ENCODE data around the gene FOXP1. TPM values are rescaled to one million over a fixed set of nuclear protein-coding genes. Genes with fewer than 3 reads are reported as not detected.

The FOXP1 gene
- total and polyA plus RNA-seq, 2 of the 13 experiments (the other 11 are each of a cell fraction or from before 2014, with no cell fraction given) = 40.4 to 59.0 TPM

DNA sequence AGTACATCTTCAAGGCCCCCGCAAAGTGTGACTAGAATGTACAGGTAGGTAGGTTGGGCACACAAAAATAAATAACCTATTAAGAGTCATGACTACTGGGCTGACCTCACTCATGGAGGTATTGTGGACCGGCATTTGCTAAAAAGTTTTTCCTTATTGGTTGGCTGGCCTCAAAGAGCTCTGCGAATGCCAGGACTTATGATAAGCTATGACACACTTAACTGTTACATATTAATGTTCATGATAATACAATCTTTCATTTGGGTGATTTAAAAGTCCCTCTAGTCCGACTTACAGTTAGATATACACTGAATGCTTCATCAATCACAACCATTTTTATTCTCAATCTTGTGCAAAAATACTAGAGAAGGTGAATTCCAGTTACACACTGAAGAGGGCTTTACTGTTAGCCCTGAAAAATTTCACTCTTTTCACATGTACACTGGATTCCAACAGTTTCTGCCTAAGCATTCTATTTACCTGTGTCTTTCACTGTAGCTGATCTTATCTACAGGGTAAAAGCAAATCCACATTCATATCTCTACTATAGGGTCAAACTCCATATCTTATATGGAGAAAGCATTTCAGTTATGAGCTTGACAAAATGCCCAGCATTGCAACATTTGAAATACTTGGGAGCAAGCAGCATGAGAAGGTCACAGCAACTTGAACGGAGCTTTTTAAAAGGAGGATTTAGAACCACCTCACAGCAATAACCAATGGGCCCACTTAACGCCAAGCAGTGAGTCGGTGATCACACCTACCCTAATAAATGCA lies 329.1 kb downstream of the FOXP1 start (continued):
- 0 out of 2 replicates have a peak, but pooled peaks have one; percentile 35 for TF ChIP-seq ZNF614 (CRISPR knock-in tag; IDR thresholded peaks at IDR 0.05; ENCODE audit: borderline replicate concordance)
- TF ChIP-seq KDM5A (IDR thresholded peaks at IDR 0.05; ENCODE audit: borderline replicate concordance, low read length) = no peak
- TF ChIP-seq, protein P1, sequence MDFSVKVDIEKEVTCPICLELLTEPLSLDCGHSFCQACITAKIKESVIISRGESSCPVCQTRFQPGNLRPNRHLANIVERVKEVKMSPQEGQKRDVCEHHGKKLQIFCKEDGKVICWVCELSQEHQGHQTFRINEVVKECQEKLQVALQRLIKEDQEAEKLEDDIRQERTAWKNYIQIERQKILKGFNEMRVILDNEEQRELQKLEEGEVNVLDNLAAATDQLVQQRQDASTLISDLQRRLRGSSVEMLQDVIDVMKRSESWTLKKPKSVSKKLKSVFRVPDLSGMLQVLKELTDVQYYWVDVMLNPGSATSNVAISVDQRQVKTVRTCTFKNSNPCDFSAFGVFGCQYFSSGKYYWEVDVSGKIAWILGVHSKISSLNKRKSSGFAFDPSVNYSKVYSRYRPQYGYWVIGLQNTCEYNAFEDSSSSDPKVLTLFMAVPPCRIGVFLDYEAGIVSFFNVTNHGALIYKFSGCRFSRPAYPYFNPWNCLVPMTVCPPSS (IDR thresholded peaks at IDR 0.05) = no peak
- TF ChIP-seq ATF1 (CRISPR knock-in tag; IDR thresholded peaks at IDR 0.05) = no peak
- no peak for TF ChIP-seq NFYB (CRISPR knock-in tag; IDR thresholded peaks at IDR 0.05)
- TF ChIP-seq, protein P2, sequence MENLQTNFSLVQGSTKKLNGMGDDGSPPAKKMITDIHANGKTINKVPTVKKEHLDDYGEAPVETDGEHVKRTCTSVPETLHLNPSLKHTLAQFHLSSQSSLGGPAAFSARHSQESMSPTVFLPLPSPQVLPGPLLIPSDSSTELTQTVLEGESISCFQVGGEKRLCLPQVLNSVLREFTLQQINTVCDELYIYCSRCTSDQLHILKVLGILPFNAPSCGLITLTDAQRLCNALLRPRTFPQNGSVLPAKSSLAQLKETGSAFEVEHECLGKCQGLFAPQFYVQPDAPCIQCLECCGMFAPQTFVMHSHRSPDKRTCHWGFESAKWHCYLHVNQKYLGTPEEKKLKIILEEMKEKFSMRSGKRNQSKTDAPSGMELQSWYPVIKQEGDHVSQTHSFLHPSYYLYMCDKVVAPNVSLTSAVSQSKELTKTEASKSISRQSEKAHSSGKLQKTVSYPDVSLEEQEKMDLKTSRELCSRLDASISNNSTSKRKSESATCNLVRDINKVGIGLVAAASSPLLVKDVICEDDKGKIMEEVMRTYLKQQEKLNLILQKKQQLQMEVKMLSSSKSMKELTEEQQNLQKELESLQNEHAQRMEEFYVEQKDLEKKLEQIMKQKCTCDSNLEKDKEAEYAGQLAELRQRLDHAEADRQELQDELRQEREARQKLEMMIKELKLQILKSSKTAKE (CRISPR knock-in tag; IDR thresholded peaks at IDR 0.05; ENCODE audit: borderline replicate concordance) = no peak
- no peak for TF ChIP-seq ZNF7 (CRISPR knock-in tag; IDR thresholded peaks at IDR 0.05)
- TF ChIP-seq AGO2 (optimal IDR thresholded peaks at IDR 0.05; ENCODE audit: low read depth, low read length) = no peak
- TF ChIP-seq MAZ (IDR thresholded peaks at IDR 0.05; ENCODE audit: borderline replicate concordance, low read depth, low read length) = no peak
- TF ChIP-seq MAZ (CRISPR knock-in tag; IDR thresholded peaks at IDR 0.05; ENCODE audit: low read depth) = no peak
- TF ChIP-seq ZNF143 (CRISPR knock-in tag; IDR thresholded peaks at IDR 0.05) = no peak
- TF ChIP-seq, protein P3, sequence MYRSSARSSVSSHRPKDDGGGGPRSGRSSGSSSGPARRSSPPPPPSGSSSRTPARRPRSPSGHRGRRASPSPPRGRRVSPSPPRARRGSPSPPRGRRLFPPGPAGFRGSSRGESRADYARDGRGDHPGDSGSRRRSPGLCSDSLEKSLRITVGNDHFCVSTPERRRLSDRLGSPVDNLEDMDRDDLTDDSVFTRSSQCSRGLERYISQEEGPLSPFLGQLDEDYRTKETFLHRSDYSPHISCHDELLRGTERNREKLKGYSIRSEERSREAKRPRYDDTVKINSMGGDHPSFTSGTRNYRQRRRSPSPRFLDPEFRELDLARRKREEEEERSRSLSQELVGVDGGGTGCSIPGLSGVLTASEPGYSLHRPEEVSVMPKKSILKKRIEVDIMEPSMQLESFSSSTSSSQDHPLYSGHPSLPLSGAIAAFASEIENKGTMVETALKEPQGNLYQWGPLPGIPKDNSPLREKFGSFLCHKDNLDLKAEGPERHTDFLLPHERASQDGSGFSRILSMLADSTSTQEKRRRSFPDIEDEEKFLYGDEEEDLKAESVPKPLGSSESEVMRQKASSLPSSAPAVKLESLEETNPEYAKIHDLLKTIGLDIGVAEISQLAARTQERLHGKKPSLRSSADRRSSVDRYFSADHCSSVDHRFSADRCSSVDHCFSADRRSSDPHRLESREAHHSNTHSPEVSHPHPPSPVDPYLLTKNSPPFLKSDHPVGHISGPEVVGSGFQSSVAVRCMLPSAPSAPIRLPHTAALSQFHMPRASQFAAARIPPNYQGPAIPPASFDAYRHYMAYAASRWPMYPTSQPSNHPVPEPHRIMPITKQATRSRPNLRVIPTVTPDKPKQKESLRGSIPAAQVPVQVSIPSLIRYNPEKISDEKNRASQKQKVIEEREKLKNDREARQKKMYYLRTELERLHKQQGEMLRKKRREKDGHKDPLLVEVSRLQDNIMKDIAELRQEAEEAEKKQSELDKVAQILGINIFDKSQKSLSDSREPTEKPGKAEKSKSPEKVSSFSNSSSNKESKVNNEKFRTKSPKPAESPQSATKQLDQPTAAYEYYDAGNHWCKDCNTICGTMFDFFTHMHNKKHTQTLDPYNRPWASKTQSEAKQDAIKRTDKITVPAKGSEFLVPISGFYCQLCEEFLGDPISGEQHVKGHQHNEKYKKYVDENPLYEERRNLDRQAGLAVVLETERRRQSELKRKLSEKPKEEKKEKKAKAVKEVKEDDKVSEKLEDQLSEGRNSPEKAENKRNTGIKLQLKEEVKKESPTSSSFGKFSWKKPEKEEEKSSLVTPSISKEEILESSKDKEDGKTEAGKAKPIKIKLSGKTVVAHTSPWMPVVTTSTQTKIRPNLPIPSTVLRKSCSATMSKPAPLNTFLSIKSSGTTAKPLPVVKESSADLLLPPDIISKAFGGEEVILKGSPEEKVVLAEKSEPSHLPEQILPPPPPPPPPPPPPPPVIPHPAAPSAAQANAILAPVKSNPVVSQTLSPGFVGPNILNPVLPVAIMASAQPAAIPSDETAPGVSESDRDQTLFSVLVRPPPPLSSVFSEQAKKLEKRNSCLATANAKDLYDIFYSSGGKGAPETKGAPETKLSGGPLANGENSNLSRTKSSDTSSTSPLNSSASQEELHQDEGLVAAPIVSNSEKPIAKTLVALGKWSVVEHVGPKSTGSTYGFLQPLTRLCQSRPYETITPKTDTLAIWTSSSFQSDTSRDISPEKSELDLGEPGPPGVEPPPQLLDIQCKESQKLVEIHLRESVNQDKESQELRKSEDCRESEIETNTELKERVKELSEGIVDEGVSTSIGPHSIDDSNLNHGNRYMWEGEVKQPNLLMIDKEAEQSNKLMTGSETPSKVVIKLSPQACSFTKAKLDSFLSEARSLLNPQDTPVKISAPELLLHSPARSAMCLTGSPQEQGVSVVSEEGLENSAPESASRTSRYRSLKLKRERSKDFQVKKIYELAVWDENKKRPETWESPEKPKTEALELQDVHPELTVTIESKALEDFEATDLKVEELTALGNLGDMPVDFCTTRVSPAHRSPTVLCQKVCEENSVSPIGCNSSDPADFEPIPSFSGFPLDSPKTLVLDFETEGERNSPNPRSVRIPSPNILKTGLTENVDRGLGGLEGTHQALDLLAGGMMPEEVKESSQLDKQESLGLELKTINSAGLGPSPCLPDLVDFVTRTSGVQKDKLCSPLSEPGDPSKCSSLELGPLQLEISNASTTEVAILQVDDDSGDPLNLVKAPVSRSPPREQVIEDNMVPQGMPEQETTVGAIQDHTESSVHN (CRISPR knock-in tag; IDR thresholded peaks at IDR 0.05) = no peak
- TF ChIP-seq ZNF24 (IDR thresholded peaks at IDR 0.05) = no peak
- TF ChIP-seq KMT2B (CRISPR knock-in tag; IDR thresholded peaks at IDR 0.05) = no peak; the same call in 1 of the 2 replicates
- TF ChIP-seq FOXP1 (IDR thresholded peaks at IDR 0.05) = no peak
- TF ChIP-seq FOXP1 (CRISPR knock-in tag; IDR thresholded peaks at IDR 0.05) = peak; percentile 70; the same call in 1 of the 2 replicates
- peak; percentile 53 for TF ChIP-seq ASH2L (IDR thresholded peaks at IDR 0.05; ENCODE audit: insufficient read length, low read depth, low read length)
- peak; percentile 58 for TF ChIP-seq HDAC1 (CRISPR knock-in tag; IDR thresholded peaks at IDR 0.05)
- no peak for TF ChIP-seq HNRNPK (IDR thresholded peaks at IDR 0.05; ENCODE audit: low read depth, low read length, poor library complexity, severe bottlenecking)
